H4 (cell line): ENCODE results near the gene SSTR5. TPM values are rescaled to one million over a fixed set of nuclear protein-coding genes. Genes with fewer than 3 reads are reported as not detected.

Experiments used
- DNase-seq: peaks from one replicate; pipeline ENCODE4 v3.0.0-alpha.2; 2015; ENCODE audit warnings: low spot score
- total RNA-seq: library from RNA; depleted of rRNA; stranded (reverse); fragments of >200 nt; shearing (Covaris generic); gene quantifications from 2 replicates; pipeline ENCODE4 v1.2.3, GENCODE V29; 2014

SSTR5 gene
- total RNA-seq, 1 experiment from 2014 or later = not detected

GRCh38 chr16:1054660-1055556, 17.6 kb upstream of the SSTR5 start:
- peak; percentile 23 for DNase-seq

- no peak for DNase-seq
Observed at GRCh38 chr16:1055557-1055924, 17.0 kb upstream of the SSTR5 start.

DNA sequence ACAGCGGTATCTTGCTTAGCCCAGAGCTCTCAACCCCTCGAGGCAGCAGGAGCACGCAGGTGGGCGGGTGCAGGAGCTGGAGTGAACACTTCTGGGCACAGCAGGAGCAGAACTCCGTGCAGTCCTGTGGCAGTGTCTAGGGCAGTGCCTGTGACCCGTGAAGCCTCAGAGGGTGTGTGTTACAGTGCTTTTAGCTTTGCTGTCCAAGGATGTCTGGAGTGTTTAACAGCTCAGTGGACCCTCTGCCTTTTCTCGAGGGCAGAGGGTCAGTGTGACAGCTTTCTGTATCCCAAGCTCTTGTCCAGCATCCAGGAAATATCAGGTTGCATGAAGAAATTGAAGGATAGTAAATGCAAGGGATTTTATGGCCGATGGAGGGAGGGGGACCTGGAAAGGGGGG, 16.4 kb upstream of the SSTR5 start:
- no peak for DNase-seq

- DNase-seq = no peak
Observed at GRCh38 chr16:1057252-1057932, 15.2 kb upstream of the SSTR5 start.

- no peak for DNase-seq
Observed at GRCh38 chr16:1058216-1058615, 14.3 kb upstream of the SSTR5 start.

DNA sequence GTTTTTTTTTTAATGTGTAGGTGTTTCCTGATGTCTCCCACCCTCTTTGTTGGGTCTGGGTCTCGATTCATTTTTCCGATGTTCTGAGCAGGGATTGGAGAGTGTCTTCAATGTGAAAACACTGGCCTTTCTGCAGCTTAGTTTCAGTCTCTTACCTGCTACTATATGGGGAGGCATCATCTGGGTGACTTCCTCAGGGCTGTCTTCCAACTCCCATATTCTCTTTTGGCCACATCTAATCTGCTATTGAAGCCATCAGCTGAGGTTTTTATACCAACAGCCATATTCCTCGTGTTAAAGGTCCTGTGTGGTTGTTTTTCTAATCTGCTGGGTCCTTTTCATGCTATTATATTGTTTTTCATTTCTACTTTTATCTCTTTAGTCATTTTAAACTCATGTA, 13.2 kb upstream of the SSTR5 start:
- no peak for DNase-seq

GRCh38 chr16:1060416-1061340, 11.9 kb upstream of the SSTR5 start:
- DNase-seq = no peak

DNA sequence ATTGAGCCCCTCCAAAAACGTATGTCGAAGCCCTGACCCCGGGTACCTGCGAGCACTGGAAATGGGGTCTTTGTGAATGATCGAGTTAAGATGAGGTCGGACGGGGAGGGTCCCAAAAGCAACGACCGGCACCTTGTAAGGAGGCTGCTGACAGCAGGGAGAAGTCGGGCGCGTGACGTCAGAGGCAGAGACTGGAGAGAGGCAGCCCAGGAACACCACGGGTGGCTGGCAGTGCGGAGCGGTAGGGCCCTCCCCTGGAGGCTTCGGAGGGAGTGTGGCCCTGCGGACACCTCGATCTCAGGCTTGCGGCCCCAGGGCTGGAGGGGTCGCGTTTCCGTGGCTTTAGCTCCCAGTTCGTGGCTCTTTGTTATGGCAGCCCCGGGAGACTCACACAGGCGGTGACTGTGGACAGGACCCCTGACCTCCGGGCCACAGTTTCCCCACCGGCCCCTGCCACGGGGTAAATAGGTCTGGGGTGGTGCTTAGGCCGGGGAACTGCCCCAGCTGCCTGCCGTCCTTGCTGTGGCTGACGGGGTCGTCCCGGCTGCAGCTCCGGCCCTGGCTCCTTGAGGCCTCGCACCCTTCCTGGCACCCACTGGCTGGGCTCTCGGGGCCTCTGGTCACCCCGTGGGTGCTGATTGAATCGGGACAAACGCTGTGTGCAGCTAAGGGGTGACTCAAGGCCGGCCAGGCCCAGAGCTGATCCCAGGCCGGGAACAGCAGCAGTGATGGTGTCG, 10.6 kb upstream of the SSTR5 start:
- DNase-seq = no peak

DNA sequence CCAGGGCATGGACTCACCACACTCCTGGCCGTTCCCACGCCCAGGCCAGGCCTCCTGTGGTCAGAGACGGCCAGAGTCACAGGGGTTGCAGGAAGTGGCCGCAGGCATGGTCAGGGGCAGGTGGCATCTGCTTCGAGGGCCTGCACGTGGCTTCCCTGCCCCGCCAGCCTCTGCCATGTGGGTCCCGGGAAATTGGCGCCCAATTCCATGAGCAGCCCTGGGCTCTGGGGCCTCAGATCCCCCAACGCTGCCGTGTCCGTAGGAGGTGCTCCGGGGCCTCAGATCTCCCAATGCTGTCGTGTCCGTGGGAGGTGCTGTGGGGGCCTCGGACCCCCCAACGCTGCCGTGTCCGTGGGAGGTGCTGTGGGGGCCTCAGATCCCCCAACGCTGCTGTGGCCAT, 9.7 kb upstream of the SSTR5 start:
- no peak for DNase-seq

DNA sequence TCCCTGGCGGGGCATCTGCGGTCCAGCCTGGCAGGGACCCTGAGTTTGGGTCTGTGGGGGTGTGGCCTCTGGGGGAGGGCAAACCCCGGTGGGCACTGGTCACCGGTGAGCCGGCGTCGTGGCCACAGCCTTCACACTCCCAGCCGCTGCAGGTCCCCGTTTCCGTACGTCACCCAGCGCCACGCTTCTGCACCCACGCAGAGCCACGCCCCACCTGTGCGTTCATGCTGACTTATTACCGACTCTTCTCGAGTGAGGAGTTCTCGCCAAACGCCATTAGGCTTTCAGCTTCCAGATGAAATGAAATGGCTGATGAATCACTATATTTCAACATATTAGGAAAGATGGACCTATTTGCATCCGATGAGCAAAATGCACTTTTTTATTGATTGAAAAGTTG, 8.8 kb upstream of the SSTR5 start:
- no peak for DNase-seq

DNA sequence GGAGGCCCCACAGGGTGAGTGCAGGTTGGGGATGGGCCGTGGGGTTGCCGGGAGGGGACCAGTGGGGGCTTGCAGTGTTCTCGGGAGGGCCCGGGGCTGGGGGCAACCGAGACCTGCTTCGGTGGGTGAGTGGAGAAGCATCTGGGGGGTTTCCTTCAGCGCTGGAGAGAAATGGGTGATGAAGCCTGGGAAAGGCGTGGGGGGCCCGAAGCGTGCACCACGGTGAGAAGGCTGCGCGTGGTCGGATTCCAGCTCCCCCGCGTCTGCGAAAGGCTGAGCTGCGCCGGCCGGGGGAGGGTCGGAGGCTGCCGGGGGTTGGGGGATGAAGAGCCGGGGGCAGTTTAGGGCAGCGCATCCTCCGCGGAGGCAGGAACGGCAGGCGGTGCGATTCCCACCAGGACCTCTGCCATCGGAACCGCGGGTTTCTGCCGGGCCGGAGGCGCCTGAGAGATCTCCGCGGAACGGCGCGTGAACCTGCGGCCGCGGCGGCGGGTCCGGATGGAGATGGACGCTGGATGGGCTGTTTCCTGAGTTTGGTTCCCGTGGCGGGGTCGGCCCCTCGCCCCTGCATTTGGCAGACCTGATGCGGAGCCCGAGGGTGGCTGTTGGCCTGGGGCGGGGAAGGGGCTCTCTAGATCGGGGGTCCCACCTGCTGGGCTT, 6.9 kb upstream of the SSTR5 start:
- no peak for DNase-seq

GRCh38 chr16:1066584-1067172, 5.9 kb upstream of the SSTR5 start:
- no peak for DNase-seq

- no peak for DNase-seq
Observed at GRCh38 chr16:1067629-1068028, 4.9 kb upstream of the SSTR5 start.

DNA sequence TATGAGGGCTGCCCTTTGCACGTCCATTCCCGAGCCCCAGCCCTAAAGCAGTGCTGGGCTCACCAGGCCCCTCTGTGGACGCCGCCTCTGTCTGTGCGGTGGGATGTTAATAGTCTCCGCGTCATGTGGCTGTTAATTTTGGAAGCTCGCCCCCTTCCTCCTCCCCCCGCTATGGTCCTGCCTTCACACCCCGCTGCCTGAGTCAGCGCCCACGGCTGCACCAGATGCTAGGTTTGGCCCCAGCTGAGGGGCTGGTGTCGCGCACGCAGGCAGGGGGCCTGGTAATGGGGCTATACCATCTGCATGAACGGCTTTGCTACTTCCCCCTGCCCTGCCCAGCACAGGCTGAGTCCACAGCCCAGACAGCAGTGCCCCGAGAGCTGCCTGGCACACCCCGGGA, 4.1 kb upstream of the SSTR5 start:
- DNase-seq = no peak

DNA sequence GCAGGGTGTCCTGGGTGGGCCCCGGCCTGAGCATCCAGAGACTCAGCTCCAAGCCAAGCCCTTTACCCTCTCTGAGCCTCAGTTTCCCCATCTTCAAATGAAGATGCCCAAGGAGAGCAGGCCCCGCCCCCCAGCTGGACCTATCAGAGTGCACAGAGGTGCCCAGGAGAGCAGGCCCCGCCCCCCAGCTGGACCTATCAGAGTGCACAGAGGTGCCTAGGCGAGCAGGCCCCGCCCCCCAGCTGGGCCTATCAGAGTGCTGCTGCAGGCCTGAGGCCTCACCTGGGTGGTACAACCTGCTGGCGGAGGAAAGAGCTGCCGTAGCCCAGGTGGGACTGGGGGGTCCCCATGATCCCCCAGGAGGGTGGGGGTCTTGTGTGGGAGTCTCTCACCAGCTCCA, 3.4 kb upstream of the SSTR5 start:
- DNase-seq = no peak

- DNase-seq = no peak
Observed at GRCh38 chr16:1070084-1070863, 2.3 kb upstream of the SSTR5 start.

DNA sequence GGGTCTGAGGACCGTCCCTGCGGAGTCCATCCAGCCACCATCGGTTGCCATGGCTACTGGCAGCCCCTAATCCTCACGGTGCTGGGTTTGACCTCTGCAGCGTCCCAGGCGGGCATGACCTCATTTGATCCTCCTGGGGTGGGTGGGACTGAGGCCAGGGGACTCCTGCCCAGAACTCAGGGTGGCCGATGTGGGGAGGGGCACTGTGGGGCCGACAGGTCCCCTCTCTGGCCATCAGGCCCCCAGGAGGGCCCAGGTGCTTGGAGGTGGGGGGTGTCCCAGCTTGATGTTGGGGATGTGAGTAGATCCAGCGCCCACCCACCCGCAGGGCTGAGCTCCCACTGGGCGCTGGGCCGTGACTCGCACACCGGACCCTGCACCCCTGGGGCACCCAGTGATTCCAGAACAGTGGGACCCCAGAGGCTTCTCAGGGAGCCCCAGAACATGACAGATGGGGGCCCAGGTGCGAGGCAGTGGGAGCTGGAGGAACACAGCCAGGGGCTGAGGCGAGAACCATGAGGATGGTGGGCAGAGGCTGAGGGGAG, 1.6 kb upstream of the SSTR5 start:
- no peak for DNase-seq

DNA sequence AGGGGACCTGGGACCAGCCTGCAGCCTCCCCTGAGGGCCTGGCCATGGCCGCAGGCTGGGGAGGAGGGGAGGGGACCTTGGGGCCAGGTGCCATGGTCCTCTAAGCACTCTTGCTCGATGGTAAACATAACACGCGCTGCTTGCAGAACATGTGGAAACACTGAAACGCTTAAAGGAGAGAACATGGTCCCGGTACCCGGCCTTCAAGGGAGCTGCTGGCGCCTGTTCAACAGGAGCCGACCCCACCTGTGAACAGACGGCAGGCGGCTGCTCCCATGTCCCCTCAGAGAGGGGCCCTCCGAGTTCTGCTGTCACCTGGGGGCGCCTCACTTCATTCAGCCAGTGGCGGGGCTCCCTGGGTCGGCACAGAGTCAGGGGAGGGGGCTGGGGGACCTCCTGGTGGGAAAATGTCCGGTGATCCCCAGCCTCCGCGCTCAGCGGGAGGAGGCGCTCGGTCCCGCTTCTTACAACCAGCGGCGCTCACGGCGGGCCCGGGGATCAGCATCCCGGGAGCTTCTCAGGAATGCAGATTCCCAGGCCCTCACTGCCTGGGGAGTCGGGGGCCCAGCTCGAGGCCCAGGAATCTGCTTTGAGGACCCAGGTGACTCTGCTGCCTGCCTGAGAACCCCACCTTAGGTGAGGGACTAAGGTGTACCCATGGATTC, 854 bp upstream of the SSTR5 start:
- DNase-seq = no peak

- DNase-seq = no peak
Observed at GRCh38 chr16:1073262-1073558, 663 bp downstream of the SSTR5 start.
